WTC11 (cell line): ENCODE results near the gene CAV2.

Source experiments
- CTCF ChIP-seq: fragments of 200-600 bp; IDR thresholded peaks from 2 replicates; pipeline ENCODE4 v1.8.0; 2022; ENCODE audit warnings: antibody characterized with exemption
- TCF7 ChIP-seq: sonication (generic); formaldehyde crosslinking; IDR thresholded peaks from 2 replicates; pipeline ENCODE4 v1.8.0; 2022; ENCODE audit warnings: mild to moderate bottlenecking, low read depth, missing genetic modification reagents, moderate library complexity
- ZNF138 ChIP-seq: sonication (generic); formaldehyde crosslinking; conservative IDR thresholded peaks from 2 replicates; pipeline ENCODE4 v1.8.1; 2022; ENCODE audit warnings: mild to moderate bottlenecking, moderate library complexity, missing genetic modification reagents

DNA sequence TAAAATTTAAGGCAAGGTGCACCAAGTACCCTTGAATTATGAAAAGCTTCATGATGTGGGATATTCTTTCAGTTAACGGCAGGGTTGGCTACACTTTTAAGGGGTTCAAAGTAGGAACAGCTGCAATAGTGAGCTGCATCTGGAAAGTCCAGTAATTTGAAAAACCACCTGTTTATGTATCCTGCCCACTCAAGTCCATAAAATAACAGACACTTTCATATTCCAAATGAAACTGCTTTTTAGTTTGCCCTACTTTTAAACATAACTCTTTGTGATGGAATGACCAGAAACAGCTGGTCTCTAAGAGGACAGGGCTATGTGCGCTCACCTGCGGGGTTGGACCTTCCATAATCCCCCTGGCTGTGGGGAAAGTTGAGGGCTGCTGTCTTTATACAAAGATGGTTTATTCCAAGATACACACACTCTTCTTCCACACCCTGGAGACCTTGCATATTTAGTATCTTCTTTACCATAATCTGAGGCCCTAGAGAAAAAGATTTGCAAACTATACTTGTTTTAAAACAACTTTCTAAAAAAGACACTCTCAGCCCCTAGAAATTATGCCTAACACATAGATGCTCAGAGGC lies 32.7 kb downstream of the CAV2 start:
- TF ChIP-seq ZNF138 (CRISPR knock-in tag), result no peak
- no peak for TF ChIP-seq CTCF
- no peak for TF ChIP-seq TCF7 (CRISPR knock-in tag)
